GOT3 (cell line): Measurements from ENCODE around the gene S100A11.

Experiments
- DNase-seq: peaks from one replicate; lab custom pipeline; 2025; ENCODE audit warnings: mixed read lengths; lab: John Stamatoyannopoulos, UW

S100A11 gene

GRCh38 chr1:152001631-152002584, 34.9 kb downstream of the S100A11 start:
- peak; percentile 75 for DNase-seq

- DNase-seq: no peak
Measured at GRCh38 chr1:152000964-152001630, 35.7 kb downstream of the S100A11 start.

GRCh38 chr1:151998611-151999362, 38.0 kb downstream of the S100A11 start:
- DNase-seq: no peak

GRCh38 chr1:151997284-151997570, 39.6 kb downstream of the S100A11 start:
- DNase-seq: no peak

GRCh38 chr1:151995774-151996173, 41.0 kb downstream of the S100A11 start:
- DNase-seq: no peak

GRCh38 chr1:151994956-151995355, 41.8 kb downstream of the S100A11 start:
- peak; percentile 74 for DNase-seq

GRCh38 chr1:151993734-151994496, 42.9 kb downstream of the S100A11 start, which contains the start of gene S100A10:
TSS of gene S100A10 (minus strand) at chr1:151993859. CDS start at chr1:151986230, 7,629 bp downstream.
- DNase-seq: peak; percentile 39

- no peak for DNase-seq
Measured at GRCh38 chr1:151993084-151993733, 43.6 kb downstream of the S100A11 start.

- DNase-seq: peak; percentile 82
Measured at GRCh38 chr1:151992303-151993083, 44.3 kb downstream of the S100A11 start.

- no peak for DNase-seq
Measured at GRCh38 chr1:151991663-151992302, 45.0 kb downstream of the S100A11 start.

- no peak for DNase-seq
Measured at GRCh38 chr1:151990856-151991198, 46.0 kb downstream of the S100A11 start.

GRCh38 chr1:151990058-151990855, 46.5 kb downstream of the S100A11 start:
- DNase-seq: no peak

GRCh38 chr1:151989211-151989862, 47.5 kb downstream of the S100A11 start:
- DNase-seq: no peak

GRCh38 chr1:151988405-151988923, 48.3 kb downstream of the S100A11 start:
- no peak for DNase-seq

- no peak for DNase-seq
Measured at GRCh38 chr1:151986501-151987190, 50.2 kb downstream of the S100A11 start.

GRCh38 chr1:151985768-151986167, 51.0 kb downstream of the S100A11 start:
- no peak for DNase-seq

- no peak for DNase-seq
Measured at GRCh38 chr1:151985270-151985669, 51.5 kb downstream of the S100A11 start.
